Gastroesophageal sphincter (tissue), 4 donors: ENCODE data around the gene LAD1. TPM values are rescaled to one million over a fixed set of nuclear protein-coding genes. Genes with fewer than 3 reads are reported as not detected.

Source experiments
- ATAC-seq: fragments of 150-250 bp; one replicate; pipeline ENCODE4 v1.9.1; 2016; ENCODE audit warnings: mild to moderate bottlenecking, moderate library complexity
- H3K27ac ChIP-seq, 4 donors: fragments of 200-600 bp; sonication (generic) in 3 of 4; 1 replicate in 3 of 4; 2 replicates in 1 of 4; pipeline ENCODE4 v1.5.1; 2016 to 2019
- H3K27me3 ChIP-seq: fragments of 200-600 bp; sonication (generic); one replicate; pipeline ENCODE4 v1.5.1; 2019
- H3K36me3 ChIP-seq, 2 donors: fragments of 200-600 bp; sonication (generic); one replicate each; pipeline ENCODE4 v1.5.1; 2019; ENCODE audit warnings: control low read depth in 1 of 2
- H3K4me1 ChIP-seq, 3 donors: fragments of 200-600 bp; sonication (generic); 1 replicate in 2 of 3; 2 replicates in 1 of 3; pipeline ENCODE4 v1.5.1; 2016 to 2019; ENCODE audit warnings: control low read depth in 2 of 3
- H3K4me3 ChIP-seq, 2 donors: fragments of 200-600 bp; sonication (generic); one replicate each; pipeline ENCODE4 v1.5.1; 2019; ENCODE audit warnings: mild to moderate bottlenecking in 1 of 2, moderate library complexity in 1 of 2
- H3K9me3 ChIP-seq, 3 donors: fragments of 200-600 bp; sonication (generic); one replicate each; pipeline ENCODE4 v1.5.1; 2017 to 2019; ENCODE audit warnings: control low read depth in 2 of 3
- CTCF ChIP-seq, 4 experiments: fragments of 200-600 bp in 2 of 4; fragments of 450-650 bp in 2 of 4; sonication (generic) in 1 of 4; IDR thresholded peaks; one replicate each; pipeline ENCODE4 v1.5.1; 2017 to 2019; ENCODE audit warnings: antibody characterized with exemption in 4 of 4, mild to moderate bottlenecking in 2 of 4, moderate library complexity in 2 of 4
- EP300 ChIP-seq: sonication (generic); formaldehyde crosslinking; IDR thresholded peaks from one replicate; pipeline ENCODE4 v1.6.1; 2017; ENCODE audit warnings: antibody characterized with exemption, mild to moderate bottlenecking
- POLR2A ChIP-seq, 2 donors: fragments of 450-650 bp; IDR thresholded peaks; one replicate each; pipeline ENCODE4 v1.6.1; 2017; ENCODE audit warnings: antibody characterized with exemption in 2 of 2, mild to moderate bottlenecking in 2 of 2, moderate library complexity in 1 of 2
- POLR2AphosphoS5 ChIP-seq: sonication (generic); formaldehyde crosslinking; IDR thresholded peaks from one replicate; pipeline ENCODE4 v1.6.1; 2017; ENCODE audit warnings: antibody characterized with exemption
- WGBS, 2 donors: methylation state at CpG; one replicate each; pipeline ENCODE4 v1.1.5; 2018; ENCODE audit warnings: low coverage in 1 of 2; 5-methylcytosine and 5-hydroxymethylcytosine counted together
- total RNA-seq, 4 donors: library from RNA; depleted of rRNA; stranded (reverse); fragments of >200 nt; gene quantifications; one replicate each; pipeline ENCODE4 v1.1.0, GENCODE V29; 2016

LAD1 gene
- total RNA-seq, 4 donors from 2014 or later = 1.2 to 24.1 (median 1.9) TPM

DNA sequence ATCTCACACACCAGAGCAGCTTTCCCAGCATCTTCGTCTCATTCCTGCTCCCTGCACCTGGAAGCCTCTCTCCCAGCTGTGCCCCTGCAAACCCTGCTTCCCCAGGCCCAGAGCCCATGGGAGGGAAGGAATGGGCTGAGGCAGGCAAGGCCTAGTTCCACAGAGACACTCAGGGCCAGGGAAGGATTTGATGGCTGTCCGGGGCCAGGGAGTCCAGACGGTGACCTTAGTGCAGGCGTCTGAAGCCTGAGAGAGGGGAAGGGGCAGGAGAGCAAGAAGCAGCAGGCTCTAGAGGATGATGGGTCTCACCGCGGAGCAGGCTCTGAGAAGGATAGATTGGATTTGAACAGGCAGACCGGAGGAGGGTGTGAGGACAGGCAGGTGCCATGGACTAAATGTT lies 44.6 kb upstream of the LAD1 start:
- H3K4me1 ChIP-seq = peaks cover 0 to 13% (median 6%) of the 10 kb centered on the region in 3 donors
- H3K36me3 ChIP-seq = no peaks in the 10 kb centered on the region
- no peaks in the 10 kb centered on the region for H3K27me3 ChIP-seq
- H3K27ac ChIP-seq = no peak overlapping the region
- H3K9me3 ChIP-seq = no peaks in the 10 kb centered on the region
- no peak for TF ChIP-seq CTCF (IDR thresholded peaks at IDR 0.05)
- TF ChIP-seq POLR2A (IDR thresholded peaks at IDR 0.05) = no peak
- TF ChIP-seq EP300 = no peak
- no peak for TF ChIP-seq POLR2AphosphoS5
- ATAC-seq = no peak
- WGBS, 2 donors = 80 to 100% methylated on average over 2 to 4 of the region's 7 CpGs
- H3K4me3 ChIP-seq = no peak overlapping the region

DNA sequence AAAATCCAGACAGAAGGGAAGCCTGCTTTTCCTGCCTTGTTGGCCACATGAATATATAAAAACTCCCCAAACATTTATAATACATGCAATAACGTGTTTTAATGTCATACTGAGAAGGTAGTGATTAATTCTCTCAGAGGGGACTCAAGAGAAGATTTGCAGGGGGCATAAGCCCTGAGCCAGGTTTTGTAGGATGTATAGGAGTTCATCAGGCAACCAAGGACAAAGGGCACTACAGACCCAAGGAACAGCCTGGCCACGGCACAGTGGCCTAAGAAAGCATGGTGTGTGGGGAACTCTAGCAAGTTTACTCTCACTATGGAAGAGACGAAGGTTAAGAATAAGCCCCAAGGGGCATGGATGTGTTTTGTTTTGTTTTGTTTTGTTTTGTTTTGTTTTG lies 37.8 kb upstream of the LAD1 start:
- TF ChIP-seq POLR2A (IDR thresholded peaks at IDR 0.05) (no peak), CTCF (IDR thresholded peaks at IDR 0.05) (no peak), EP300 (no peak), POLR2AphosphoS5 (no peak)
- ATAC-seq = no peak
- no peak overlapping the region for H3K27ac ChIP-seq
- no peak overlapping the region for H3K4me3 ChIP-seq
- H3K27me3 ChIP-seq = no peaks in the 10 kb centered on the region
- H3K4me1 ChIP-seq = peaks cover 0 to 12% (median 0%) of the 10 kb centered on the region in 3 donors
- no peaks in the 10 kb centered on the region for H3K36me3 ChIP-seq
- WGBS, 2 donors = 76 to 82% methylated on average over 2 to 3 of the region's 3 CpGs
- no peaks in the 10 kb centered on the region for H3K9me3 ChIP-seq

DNA sequence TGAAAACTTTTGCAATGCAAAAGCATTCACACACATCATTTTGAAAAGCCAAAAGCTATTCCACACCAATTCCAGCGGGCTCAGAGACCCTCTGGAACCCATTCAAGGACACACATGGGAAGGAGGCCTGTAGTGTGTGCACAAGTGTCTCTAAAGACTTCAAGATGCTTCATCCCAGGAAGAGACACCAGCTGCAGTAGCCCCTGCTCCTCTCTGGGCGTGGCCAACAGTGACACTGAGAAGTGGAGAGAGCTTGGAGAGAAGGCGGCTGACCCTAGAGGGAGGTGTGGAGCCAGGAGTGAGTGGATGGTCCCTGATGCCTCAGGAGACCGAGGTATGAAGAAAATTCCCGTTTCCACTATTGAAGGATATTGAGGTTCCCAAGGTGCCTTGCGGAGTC lies 37.3 kb upstream of the LAD1 start:
- no peak overlapping the region for H3K27ac ChIP-seq
- TF ChIP-seq POLR2A (IDR thresholded peaks at IDR 0.05) = no peak
- no peak for TF ChIP-seq EP300
- no peak for TF ChIP-seq POLR2AphosphoS5
- no peak for TF ChIP-seq CTCF (IDR thresholded peaks at IDR 0.05)
- H3K27me3 ChIP-seq = peaks cover 3% of the 10 kb centered on the region
- H3K4me3 ChIP-seq = no peak overlapping the region
- 41 to 55% methylated on average over 2 to 3 of the region's 6 CpGs for WGBS, 2 donors
- H3K36me3 ChIP-seq = no peaks in the 10 kb centered on the region
- H3K9me3 ChIP-seq = no peaks in the 10 kb centered on the region
- no peak for ATAC-seq
- peaks cover 0 to 12% (median 0%) of the 10 kb centered on the region in 3 donors for H3K4me1 ChIP-seq

- TF ChIP-seq POLR2AphosphoS5 (no peak), POLR2A (IDR thresholded peaks at IDR 0.05) (no peak), EP300 (no peak), CTCF (IDR thresholded peaks at IDR 0.05) (no peak)
- 74 to 93% methylated on average over 3 of the region's 3 CpGs for WGBS, 2 donors
- no peaks in the 10 kb centered on the region for H3K9me3 ChIP-seq
- H3K4me3 ChIP-seq = no peak overlapping the region
- H3K4me1 ChIP-seq = peaks cover 0 to 12% (median 0%) of the 10 kb centered on the region in 3 donors
- H3K36me3 ChIP-seq = no peaks in the 10 kb centered on the region
- no peak overlapping the region for H3K27ac ChIP-seq
- no peak for ATAC-seq
- H3K27me3 ChIP-seq = peaks cover 20% of the 10 kb centered on the region
These were observed 35.1 kb upstream of the LAD1 start for GRCh38 chr1:201434266-201434665.

DNA sequence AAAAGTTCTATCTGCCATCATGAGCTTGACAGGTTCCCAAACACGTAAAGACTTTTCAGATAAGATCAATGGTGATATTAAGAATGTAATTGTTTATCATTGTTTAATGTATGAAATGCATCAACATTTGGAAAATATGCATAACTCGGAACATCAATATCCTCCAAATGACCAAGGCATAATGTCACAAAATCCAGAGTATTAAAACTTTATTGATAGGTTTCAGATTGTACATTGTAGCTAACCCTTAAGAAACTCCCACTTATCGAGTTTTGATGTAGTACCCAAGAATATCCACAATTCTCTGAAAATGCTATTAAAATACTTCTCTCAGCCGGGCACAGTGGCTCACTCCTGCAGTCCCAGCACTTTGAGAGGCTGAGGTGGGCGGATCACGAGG lies 34.5 kb upstream of the LAD1 start:
- no peak overlapping the region for H3K27ac ChIP-seq
- no peak for TF ChIP-seq POLR2AphosphoS5
- no peak for TF ChIP-seq CTCF (IDR thresholded peaks at IDR 0.05)
- no peak for TF ChIP-seq EP300
- no peak for TF ChIP-seq POLR2A (IDR thresholded peaks at IDR 0.05)
- 83 to 90% methylated on average over 6 of the region's 6 CpGs for WGBS, 2 donors
- H3K27me3 ChIP-seq = peaks cover 26% of the 10 kb centered on the region
- no peak overlapping the region for H3K4me3 ChIP-seq
- H3K9me3 ChIP-seq = no peaks in the 10 kb centered on the region
- peaks cover 0 to 12% (median 0%) of the 10 kb centered on the region in 3 donors for H3K4me1 ChIP-seq
- H3K36me3 ChIP-seq = no peaks in the 10 kb centered on the region
- ATAC-seq = no peak
